Stimulated activated naive CD8-positive, alpha-beta T cell treated with anti-CD3 and anti-CD28 coated beads, Interleukin-15, Interleukin-2, amounts not matched to agents 100 ng/mL and 50 ng/mL, for 24 hours (primary cell): ENCODE results near the gene MTFR1L.

Experiments
- H3K27ac Mint-ChIP-seq: one replicate; pipeline ENCODE4 v1.8.0; 2021; ENCODE audit warnings: mild to moderate bottlenecking, mixed read lengths
- H3K27me3 Mint-ChIP-seq: one replicate; pipeline ENCODE4 v1.8.0; 2021; ENCODE audit warnings: mixed read lengths
- H3K36me3 Mint-ChIP-seq: one replicate; pipeline ENCODE4 v1.8.0; 2021; ENCODE audit warnings: low read depth, mixed read lengths
- H3K4me1 Mint-ChIP-seq: one replicate; pipeline ENCODE4 v1.8.0; 2021; ENCODE audit warnings: low read depth, mixed read lengths
- H3K4me3 Mint-ChIP-seq: one replicate; pipeline ENCODE4 v1.8.0; 2021; ENCODE audit warnings: mild to moderate bottlenecking, mixed read lengths
- H3K9me3 Mint-ChIP-seq: one replicate; pipeline ENCODE4 v1.8.0; 2021; ENCODE audit warnings: mixed read lengths

MTFR1L gene

GRCh38 chr1:25880518-25880917 lies 60.8 kb downstream of the MTFR1L start:
- Mint-ChIP-seq H3K4me3 (no peak overlapping the region), H3K36me3 (no peaks in the 10 kb centered on the region), H3K4me1 (peaks cover 6% of the 10 kb centered on the region), H3K9me3 (no peaks in the 10 kb centered on the region), H3K27ac (no peak overlapping the region), H3K27me3 (peaks cover 7% of the 10 kb centered on the region)

- Mint-ChIP-seq H3K27ac (no peak overlapping the region), H3K27me3 (peaks cover 4% of the 10 kb centered on the region), H3K36me3 (no peaks in the 10 kb centered on the region), H3K4me1 (peaks cover 2% of the 10 kb centered on the region), H3K9me3 (no peaks in the 10 kb centered on the region), H3K4me3 (no peak overlapping the region)
These were observed 61.5 kb downstream of the MTFR1L start for GRCh38 chr1:25881266-25881665.
